RWPE1 (cell line): ENCODE measurements around the gene LZIC.

Source experiments
- CTCF ChIA-PET: fragments of 350-600 bp; sonication (Branson Sonifier 250); formaldehyde crosslinking; extraction: SDS; loops from one replicate; lab custom pipeline; 2021; lab: Yijun Ruan, JAX
- POLR2A ChIA-PET: fragments of 400-600 bp; formaldehyde crosslinking; extraction: SDS; loops from one replicate; lab custom pipeline; 2020; ENCODE audit warnings: antibody characterized with exemption; ENCODE audit not compliant: low non-redundant PET; lab: Yijun Ruan, JAX
- DNase-seq: peaks from one replicate; pipeline ENCODE4 v3.0.0; 2012; ENCODE audit warnings: low spot score
- H3K27ac ChIP-seq: fragments of 450-650 bp; 2 replicates; pipeline ENCODE4 v1.5.1; 2017
- CTCF ChIP-seq: fragments of 450-650 bp; conservative IDR thresholded peaks from 2 replicates; pipeline ENCODE4 v1.5.1; 2017; ENCODE audit warnings: low read depth, mild to moderate bottlenecking

The LZIC gene

GRCh38 chr1:9883585-9884449 lies 59.4 kb downstream of the LZIC start:
- no peak for TF ChIP-seq CTCF
- peak overlapping the region; percentile 81 for H3K27ac ChIP-seq
- POLR2A ChIA-PET = no interaction called here
- no peak for DNase-seq
- CTCF ChIA-PET = no interaction called here

GRCh38 chr1:9882945-9883303 lies 60.3 kb downstream of the LZIC start:
- no peak for TF ChIP-seq CTCF
- POLR2A ChIA-PET = no interaction called here
- H3K27ac ChIP-seq = peak overlapping the region; percentile 81
- CTCF ChIA-PET = no interaction called here
- DNase-seq = no peak

- TF ChIP-seq CTCF = no peak
- ChIA-PET POLR2A (no interaction called here), CTCF (interaction anchor here (0.7 kb wide), 1 partner anchor 288 kb away, joined by 3 read pairs; no protein-coding TSS in a partner anchor)
- DNase-seq = no peak
- peak overlapping the region; percentile 81 for H3K27ac ChIP-seq
Measured at GRCh38 chr1:9882296-9882944, 60.8 kb downstream of the LZIC start.

GRCh38 chr1:9881838-9882249 lies 61.3 kb downstream of the LZIC start:
- POLR2A ChIA-PET = no interaction called here

More at GRCh38 chr1:9881838-9882249, 61.3 kb downstream of the LZIC start:
- TF ChIP-seq CTCF = no peak
- DNase-seq = peak; percentile 40
- CTCF ChIA-PET = interaction anchor here (0.7 kb wide), 1 partner anchor 288 kb away, joined by 3 read pairs; no protein-coding TSS in a partner anchor
- peak overlapping the region; percentile 81 for H3K27ac ChIP-seq
